Measurements from ENCODE around the gene TFF2.

- TF ChIP-seq CTCF (IDR thresholded peaks at IDR 0.05) (no peak), EP300 (IDR thresholded peaks at IDR 0.05) (no peak), POLR2A (IDR thresholded peaks at IDR 0.05) (no peak)
These were observed 39.4 kb upstream of the TFF2 start for GRCh38 chr21:42390193-42390592.
